Esophagus muscularis mucosa (tissue), 3 donors: ENCODE measurements around the gene KCNJ15.

ENCODE experiments used
- CTCF ChIP-seq, 3 experiments: fragments of 200-600 bp in 2 of 3; fragments of 450-650 bp in 1 of 3; sonication (generic) in 2 of 3; IDR thresholded peaks; one replicate each; pipeline ENCODE4 v1.5.1; 2017 to 2019; ENCODE audit warnings: antibody characterized with exemption in 3 of 3, mild to moderate bottlenecking in 2 of 3, moderate library complexity in 1 of 3
- POLR2A ChIP-seq: fragments of 450-650 bp; IDR thresholded peaks from one replicate; pipeline ENCODE4 v1.6.1; 2017; ENCODE audit warnings: antibody characterized with exemption, moderate library complexity, mild to moderate bottlenecking, low read depth

- TF ChIP-seq CTCF (IDR thresholded peaks at IDR 0.05) (no peak), POLR2A (no peak)
These were observed 39.4 kb downstream of the KCNJ15 start for GRCh38 chr21:38295997-38296764.
